ENCODE data around the gene LRIT2.
A peak's percentile ranks its signal among the peaks of the same experiment; 100 is the strongest.

Gene LRIT2

GRCh38 chr10:84221916-84222315 lies 3.4 kb downstream of the LRIT2 start:
- peak in 1 of 2 donors; percentile 51 for DNase-seq
- Histone ChIP-seq H3K9me3 (no peaks in the 10 kb centered on the region), H3K4me1 (no peaks in the 10 kb centered on the region), H3K4me3 (no peak overlapping the region), H3K27me3 (peaks cover 0 to 24% of the 10 kb centered on the region in 2 donors), H3K27ac (no peak overlapping the region), H3K36me3 (no peaks in the 10 kb centered on the region)
- TF ChIP-seq CTCF (IDR thresholded peaks at IDR 0.05) = no peak
- intact Hi-C loops (cut with DNase I; ENCODE audit: low total_unique reads) = no loop called here

- no peak overlapping the region for H3K4me3 ChIP-seq
- no peaks in the 10 kb centered on the region for H3K9me3 ChIP-seq
- intact Hi-C loops (cut with DNase I; ENCODE audit: low total_unique reads) = no loop called here
- no peaks in the 10 kb centered on the region for H3K36me3 ChIP-seq
- no peak overlapping the region for H3K27ac ChIP-seq
- peaks cover 0 to 24% of the 10 kb centered on the region in 2 donors for H3K27me3 ChIP-seq
- peak in 1 of 2 donors; percentile 15 for DNase-seq
- no peak for TF ChIP-seq CTCF (IDR thresholded peaks at IDR 0.05)
- no peaks in the 10 kb centered on the region for H3K4me1 ChIP-seq
These were observed 7.6 kb downstream of the LRIT2 start for GRCh38 chr10:84217746-84218145.

- no peak overlapping the region for H3K27ac ChIP-seq
- H3K9me3 ChIP-seq = no peaks in the 10 kb centered on the region
- H3K36me3 ChIP-seq = no peaks in the 10 kb centered on the region
- no peaks in the 10 kb centered on the region for H3K4me1 ChIP-seq
- peaks cover 0 to 18% of the 10 kb centered on the region in 2 donors for H3K27me3 ChIP-seq
- peak in 1 of 2 donors; percentile 47 for DNase-seq
- TF ChIP-seq CTCF (IDR thresholded peaks at IDR 0.05) = no peak
- H3K4me3 ChIP-seq = no peak overlapping the region
- intact Hi-C loops (cut with DNase I; ENCODE audit: low total_unique reads) = no loop called here
These were observed 8.5 kb downstream of the LRIT2 start for GRCh38 chr10:84216834-84217233.

- intact Hi-C loops (cut with DNase I; ENCODE audit: low total_unique reads) = no loop called here
- Histone ChIP-seq H3K9me3 (no peaks in the 10 kb centered on the region), H3K27ac (no peak overlapping the region), H3K4me1 (no peaks in the 10 kb centered on the region), H3K27me3 (peaks cover 0 to 11% of the 10 kb centered on the region in 2 donors), H3K4me3 (no peak overlapping the region), H3K36me3 (no peaks in the 10 kb centered on the region)
- peak in 1 of 2 donors; percentile 15 for DNase-seq
- no peak for TF ChIP-seq CTCF (IDR thresholded peaks at IDR 0.05)
These were observed 10.6 kb downstream of the LRIT2 start for GRCh38 chr10:84214612-84215235.

GRCh38 chr10:84214046-84214572 lies 11.2 kb downstream of the LRIT2 start:
- TF ChIP-seq CTCF (IDR thresholded peaks at IDR 0.05) = no peak
- Histone ChIP-seq H3K27me3 (peaks cover 0 to 11% of the 10 kb centered on the region in 2 donors), H3K27ac (no peak overlapping the region), H3K9me3 (no peaks in the 10 kb centered on the region), H3K36me3 (no peaks in the 10 kb centered on the region), H3K4me3 (no peak overlapping the region), H3K4me1 (no peaks in the 10 kb centered on the region)
- DNase-seq = peak in 1 of 2 donors; percentile 57
- intact Hi-C loops (cut with DNase I; ENCODE audit: low total_unique reads) = no loop called here

Data from tibial artery (tissue), 4 donors.